SK-N-SH treated with all-trans-retinoic acid at 6 μM for 48 hours (cell line): ENCODE data around the gene TCAP.

Experiments
- BACH2 ChIP-seq: fragments of 250-450 bp; sonication (Bioruptor Pico); IDR thresholded peaks from 2 replicates; pipeline ENCODE4 v1.9.0; 2021; ENCODE audit warnings: mild to moderate bottlenecking, borderline replicate concordance
- CSDC2 ChIP-seq: fragments of 250-450 bp; sonication (Bioruptor Pico); IDR thresholded peaks from 2 replicates; pipeline ENCODE4 v1.5.0; 2020; ENCODE audit warnings: mild to moderate bottlenecking, moderate library complexity
- CSRNP3 ChIP-seq: fragments of 250-450 bp; sonication (Bioruptor Pico); IDR thresholded peaks from 2 replicates; pipeline ENCODE4 v1.5.1; 2021; ENCODE audit warnings: mild to moderate bottlenecking, moderate library complexity
- ESRRG ChIP-seq: fragments of 250-450 bp; sonication (Bioruptor Pico); IDR thresholded peaks from 2 replicates; pipeline ENCODE4 v1.6.1; 2021; ENCODE audit warnings: mild to moderate bottlenecking
- PPARA ChIP-seq: fragments of 250-450 bp; sonication (Bioruptor Pico); IDR thresholded peaks from 2 replicates; pipeline ENCODE4 v1.5.0; 2020; ENCODE audit warnings: mild to moderate bottlenecking, borderline replicate concordance
- SNAI2 ChIP-seq: fragments of 250-450 bp; sonication (Bioruptor Pico); IDR thresholded peaks from 2 replicates; pipeline ENCODE4 v1.5.0; 2020; ENCODE audit warnings: mild to moderate bottlenecking, moderate library complexity
- TCF4 ChIP-seq: fragments of 250-450 bp; sonication (Bioruptor Pico); IDR thresholded peaks from 2 replicates; pipeline ENCODE4 v1.8.0; 2021; ENCODE audit warnings: mild to moderate bottlenecking, moderate library complexity, borderline replicate concordance
- ZNF565 ChIP-seq: fragments of 450-650 bp; formaldehyde crosslinking; conservative IDR thresholded peaks from 2 replicates; pipeline ENCODE4 v1.5.0; 2020; ENCODE audit warnings: low read depth, mild to moderate bottlenecking, moderate library complexity
- ZNF70 ChIP-seq: fragments of 450-650 bp; formaldehyde crosslinking; IDR thresholded peaks from 2 replicates; pipeline ENCODE4 v1.5.0; 2020; ENCODE audit warnings: mild to moderate bottlenecking, moderate library complexity
- TF ChIP-seq, protein P1 (sequence below): fragments of 250-450 bp; sonication (Bioruptor Pico); IDR thresholded peaks from 2 replicates; pipeline ENCODE4 v1.8.0; 2020; ENCODE audit warnings: mild to moderate bottlenecking, moderate library complexity, borderline replicate concordance

- TF ChIP-seq TCF4 (no peak), SNAI2 (CRISPR knock-in tag) (no peak), ZNF565 (CRISPR knock-in tag) (no peak), PPARA (no peak), BACH2 (CRISPR knock-in tag) (no peak), CSRNP3 (CRISPR knock-in tag) (no peak), ZNF70 (CRISPR knock-in tag) (no peak), CSDC2 (no peak), ESRRG (no peak)
- TF ChIP-seq, protein P1, sequence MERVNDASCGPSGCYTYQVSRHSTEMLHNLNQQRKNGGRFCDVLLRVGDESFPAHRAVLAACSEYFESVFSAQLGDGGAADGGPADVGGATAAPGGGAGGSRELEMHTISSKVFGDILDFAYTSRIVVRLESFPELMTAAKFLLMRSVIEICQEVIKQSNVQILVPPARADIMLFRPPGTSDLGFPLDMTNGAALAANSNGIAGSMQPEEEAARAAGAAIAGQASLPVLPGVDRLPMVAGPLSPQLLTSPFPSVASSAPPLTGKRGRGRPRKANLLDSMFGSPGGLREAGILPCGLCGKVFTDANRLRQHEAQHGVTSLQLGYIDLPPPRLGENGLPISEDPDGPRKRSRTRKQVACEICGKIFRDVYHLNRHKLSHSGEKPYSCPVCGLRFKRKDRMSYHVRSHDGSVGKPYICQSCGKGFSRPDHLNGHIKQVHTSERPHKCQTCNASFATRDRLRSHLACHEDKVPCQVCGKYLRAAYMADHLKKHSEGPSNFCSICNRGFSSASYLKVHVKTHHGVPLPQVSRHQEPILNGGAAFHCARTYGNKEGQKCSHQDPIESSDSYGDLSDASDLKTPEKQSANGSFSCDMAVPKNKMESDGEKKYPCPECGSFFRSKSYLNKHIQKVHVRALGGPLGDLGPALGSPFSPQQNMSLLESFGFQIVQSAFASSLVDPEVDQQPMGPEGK, result no peak
These were observed 31.5 kb upstream of the TCAP start for GRCh38 chr17:39633570-39634183.
